Neural cell (in vitro differentiated cells): Measurements from ENCODE around the gene RALGPS1. TPM values are rescaled to one million over a fixed set of nuclear protein-coding genes. Genes with fewer than 3 reads are reported as not detected.

Source experiments
- H2AFZ ChIP-seq: fragments of 200-600, 300-800 bp; sonication (generic), shearing (Covaris generic); 2 replicates; pipeline ENCODE4 v1.6.0; 2014; ENCODE audit warnings: low read depth, mild to moderate bottlenecking, antibody characterized with exemption, low read length, moderate library complexity
- H3F3A ChIP-seq: fragments of 200-600 bp; shearing (Covaris generic); 2 replicates; pipeline ENCODE4 v1.6.1; 2016; ENCODE audit warnings: mild to moderate bottlenecking, moderate library complexity, mixed read lengths, antibody characterized with exemption, low read length; ENCODE audit not compliant: insufficient read depth, poor library complexity, severe bottlenecking
- H3K27ac ChIP-seq: fragments of 200-600, 300-800 bp; sonication (generic), shearing (Covaris generic); 2 replicates; pipeline ENCODE4 v1.5.1; 2014; ENCODE audit warnings: mild to moderate bottlenecking, low read length, moderate library complexity
- H3K27me3 ChIP-seq: fragments of 300-800, 200-600 bp; sonication (generic), shearing (Covaris generic); 2 replicates; pipeline ENCODE4 v1.6.0; 2014; ENCODE audit warnings: mild to moderate bottlenecking, low read depth, low read length, moderate library complexity; ENCODE audit not compliant: insufficient read depth
- H3K36me3 ChIP-seq: fragments of 300-800, 200-600 bp; sonication (generic), shearing (Covaris generic); 2 replicates; pipeline ENCODE4 v1.5.1; 2014; ENCODE audit warnings: mild to moderate bottlenecking, antibody characterized with exemption, low read length, moderate library complexity; ENCODE audit not compliant: insufficient read depth
- H3K4me2 ChIP-seq: fragments of 300-800, 200-600 bp; sonication (generic), shearing (Covaris generic); 2 replicates; pipeline ENCODE4 v1.6.0; 2014; ENCODE audit warnings: mild to moderate bottlenecking, low read length
- H3K4me3 ChIP-seq: fragments of 300-800, 200-600 bp; sonication (generic), shearing (Covaris generic); 2 replicates; pipeline ENCODE4 v1.5.1; 2014; ENCODE audit warnings: mild to moderate bottlenecking, low read length, moderate library complexity
- H3K79me2 ChIP-seq: fragments of 200-600 bp; shearing (Covaris generic); replicated peaks from 2 replicates; pipeline ENCODE4 v1.6.0; 2014; ENCODE audit warnings: mild to moderate bottlenecking, low read length, moderate library complexity; ENCODE audit not compliant: insufficient read depth
- H3K9ac ChIP-seq: fragments of 300-800, 200-600 bp; sonication (generic), shearing (Covaris generic); 2 replicates; pipeline ENCODE4 v1.6.1; 2016; ENCODE audit warnings: mild to moderate bottlenecking, low read length, mixed read lengths
- H3K9me2 ChIP-seq: fragments of 200-600 bp; shearing (Covaris generic); 2 replicates; pipeline ENCODE4 v1.6.1; 2016; ENCODE audit warnings: mild to moderate bottlenecking, low read length, mixed read lengths; ENCODE audit not compliant: insufficient read depth
- H3K9me3 ChIP-seq: fragments of 200-600, 300-800 bp; sonication (generic), shearing (Covaris generic); 2 replicates; pipeline ENCODE4 v1.6.1; 2016; ENCODE audit warnings: mild to moderate bottlenecking, mixed run types, low read length, moderate library complexity, mixed read lengths
- H4K20me1 ChIP-seq: fragments of 200-600 bp; shearing (Covaris generic); 2 replicates; pipeline ENCODE4 v1.6.1; 2016; ENCODE audit warnings: mild to moderate bottlenecking, mixed run types; ENCODE audit not compliant: insufficient read depth
- EP300 ChIP-seq: fragments of 450-650 bp; conservative IDR thresholded peaks from 2 replicates; pipeline ENCODE4 v1.6.1; 2014; ENCODE audit warnings: antibody characterized with exemption, mild to moderate bottlenecking, moderate library complexity; ENCODE audit not compliant: poor library complexity, severe bottlenecking
- EZH2 ChIP-seq: fragments of 200-600, 300-800 bp; shearing (Covaris generic), sonication (generic); IDR thresholded peaks from 2 replicates; pipeline ENCODE4 v1.6.1; 2014; ENCODE audit warnings: antibody characterized with exemption, low read length, borderline replicate concordance, mild to moderate bottlenecking; ENCODE audit not compliant: insufficient read depth, poor library complexity, severe bottlenecking
- MXI1 ChIP-seq: fragments of 450-650 bp; conservative IDR thresholded peaks from 2 replicates; pipeline ENCODE4 v1.6.1; 2014; ENCODE audit warnings: antibody characterized with exemption, mild to moderate bottlenecking; ENCODE audit not compliant: poor library complexity, severe bottlenecking
- POLR2AphosphoS5 ChIP-seq: IDR thresholded peaks from 2 replicates; pipeline ENCODE4 v1.6.1; 2012
- RAD21 ChIP-seq: fragments of 450-650 bp; conservative IDR thresholded peaks from 2 replicates; pipeline ENCODE4 v1.6.1; 2014; ENCODE audit warnings: antibody characterized with exemption, mild to moderate bottlenecking, moderate library complexity
- SMC3 ChIP-seq: fragments of 450-650 bp; conservative IDR thresholded peaks from 2 replicates; pipeline ENCODE4 v1.6.1; 2014; ENCODE audit warnings: antibody characterized with exemption, mild to moderate bottlenecking, moderate library complexity; ENCODE audit not compliant: poor library complexity
- TAF1 ChIP-seq: IDR thresholded peaks from 2 replicates; pipeline ENCODE4 v1.6.1; 2012; ENCODE audit warnings: low read depth
- polyA plus RNA-seq: library from polyadenylated mRNA; depleted of rRNA; stranded (reverse); fragments of >200 nt; gene quantifications from 2 replicates; pipeline ENCODE4 v1.2.3, GENCODE V29; 2014
- TF ChIP-seq, protein P1 (sequence below): fragments of 450-650 bp; IDR thresholded peaks from 2 replicates; pipeline ENCODE4 v1.5.1; 2014; ENCODE audit warnings: antibody characterized with exemption, mild to moderate bottlenecking, moderate library complexity; ENCODE audit not compliant: poor library complexity, severe bottlenecking
- TF ChIP-seq, protein P2 (sequence below): IDR thresholded peaks from 2 replicates; pipeline ENCODE4 v1.6.1; 2012; ENCODE audit warnings: borderline replicate concordance

Gene RALGPS1
- polyA plus RNA-seq, 1 donor from 2014 or later, result 37.1 TPM

DNA sequence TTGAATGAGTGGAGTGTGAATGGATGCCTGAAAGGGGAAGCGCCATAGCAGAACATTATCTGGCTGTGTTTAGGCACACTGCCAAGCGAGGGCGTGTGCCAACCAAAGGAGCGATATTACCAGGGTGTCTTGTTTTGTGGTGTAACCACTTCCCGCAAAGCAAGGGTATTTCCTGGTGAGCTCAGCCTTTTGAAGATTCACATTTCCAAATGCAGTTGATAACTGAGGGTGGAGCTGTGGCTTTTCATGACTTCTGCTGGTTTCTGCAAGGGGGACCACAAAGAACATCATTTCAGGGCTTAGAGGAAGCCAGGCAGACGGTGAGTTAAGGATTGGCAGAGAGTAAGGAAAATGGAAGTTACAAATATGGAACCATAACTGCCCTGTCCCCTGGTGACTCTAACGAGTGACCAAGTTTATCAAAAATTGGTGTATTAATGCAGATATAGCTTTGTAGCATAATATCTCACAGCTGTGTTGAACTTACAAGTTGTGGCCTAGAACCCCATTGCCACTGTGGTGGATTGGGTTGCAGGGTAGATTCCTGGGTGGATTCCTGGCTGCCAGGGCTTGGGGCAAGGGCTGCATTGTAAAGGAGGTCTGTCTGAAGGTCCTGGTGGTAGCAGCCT lies 71.4 kb downstream of the RALGPS1 start:
- Histone ChIP-seq H3K27ac (no peak overlapping the region), H3K9me3 (no peaks in the 10 kb centered on the region), H2AFZ (no peak overlapping the region), H3K9ac (no peak overlapping the region), H3K79me2 (no peaks in the 10 kb centered on the region), H3K9me2 (no peaks in the 10 kb centered on the region), H3K4me3 (no peak overlapping the region), H3K27me3 (no peaks in the 10 kb centered on the region), H3F3A (no peaks in the 10 kb centered on the region), H3K4me2 (no peak overlapping the region), H4K20me1 (no peaks in the 10 kb centered on the region), H3K36me3 (peaks cover 6% of the 10 kb centered on the region)
- TF ChIP-seq, protein P1, sequence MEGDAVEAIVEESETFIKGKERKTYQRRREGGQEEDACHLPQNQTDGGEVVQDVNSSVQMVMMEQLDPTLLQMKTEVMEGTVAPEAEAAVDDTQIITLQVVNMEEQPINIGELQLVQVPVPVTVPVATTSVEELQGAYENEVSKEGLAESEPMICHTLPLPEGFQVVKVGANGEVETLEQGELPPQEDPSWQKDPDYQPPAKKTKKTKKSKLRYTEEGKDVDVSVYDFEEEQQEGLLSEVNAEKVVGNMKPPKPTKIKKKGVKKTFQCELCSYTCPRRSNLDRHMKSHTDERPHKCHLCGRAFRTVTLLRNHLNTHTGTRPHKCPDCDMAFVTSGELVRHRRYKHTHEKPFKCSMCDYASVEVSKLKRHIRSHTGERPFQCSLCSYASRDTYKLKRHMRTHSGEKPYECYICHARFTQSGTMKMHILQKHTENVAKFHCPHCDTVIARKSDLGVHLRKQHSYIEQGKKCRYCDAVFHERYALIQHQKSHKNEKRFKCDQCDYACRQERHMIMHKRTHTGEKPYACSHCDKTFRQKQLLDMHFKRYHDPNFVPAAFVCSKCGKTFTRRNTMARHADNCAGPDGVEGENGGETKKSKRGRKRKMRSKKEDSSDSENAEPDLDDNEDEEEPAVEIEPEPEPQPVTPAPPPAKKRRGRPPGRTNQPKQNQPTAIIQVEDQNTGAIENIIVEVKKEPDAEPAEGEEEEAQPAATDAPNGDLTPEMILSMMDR, result no peak
- no peak for TF ChIP-seq EP300
- no peak for TF ChIP-seq TAF1
- no peak for TF ChIP-seq EZH2
- no peak for TF ChIP-seq POLR2AphosphoS5
- no peak for TF ChIP-seq SMC3
- no peak for TF ChIP-seq MXI1
- TF ChIP-seq, protein P2, sequence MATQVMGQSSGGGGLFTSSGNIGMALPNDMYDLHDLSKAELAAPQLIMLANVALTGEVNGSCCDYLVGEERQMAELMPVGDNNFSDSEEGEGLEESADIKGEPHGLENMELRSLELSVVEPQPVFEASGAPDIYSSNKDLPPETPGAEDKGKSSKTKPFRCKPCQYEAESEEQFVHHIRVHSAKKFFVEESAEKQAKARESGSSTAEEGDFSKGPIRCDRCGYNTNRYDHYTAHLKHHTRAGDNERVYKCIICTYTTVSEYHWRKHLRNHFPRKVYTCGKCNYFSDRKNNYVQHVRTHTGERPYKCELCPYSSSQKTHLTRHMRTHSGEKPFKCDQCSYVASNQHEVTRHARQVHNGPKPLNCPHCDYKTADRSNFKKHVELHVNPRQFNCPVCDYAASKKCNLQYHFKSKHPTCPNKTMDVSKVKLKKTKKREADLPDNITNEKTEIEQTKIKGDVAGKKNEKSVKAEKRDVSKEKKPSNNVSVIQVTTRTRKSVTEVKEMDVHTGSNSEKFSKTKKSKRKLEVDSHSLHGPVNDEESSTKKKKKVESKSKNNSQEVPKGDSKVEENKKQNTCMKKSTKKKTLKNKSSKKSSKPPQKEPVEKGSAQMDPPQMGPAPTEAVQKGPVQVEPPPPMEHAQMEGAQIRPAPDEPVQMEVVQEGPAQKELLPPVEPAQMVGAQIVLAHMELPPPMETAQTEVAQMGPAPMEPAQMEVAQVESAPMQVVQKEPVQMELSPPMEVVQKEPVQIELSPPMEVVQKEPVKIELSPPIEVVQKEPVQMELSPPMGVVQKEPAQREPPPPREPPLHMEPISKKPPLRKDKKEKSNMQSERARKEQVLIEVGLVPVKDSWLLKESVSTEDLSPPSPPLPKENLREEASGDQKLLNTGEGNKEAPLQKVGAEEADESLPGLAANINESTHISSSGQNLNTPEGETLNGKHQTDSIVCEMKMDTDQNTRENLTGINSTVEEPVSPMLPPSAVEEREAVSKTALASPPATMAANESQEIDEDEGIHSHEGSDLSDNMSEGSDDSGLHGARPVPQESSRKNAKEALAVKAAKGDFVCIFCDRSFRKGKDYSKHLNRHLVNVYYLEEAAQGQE, result no peak

DNA sequence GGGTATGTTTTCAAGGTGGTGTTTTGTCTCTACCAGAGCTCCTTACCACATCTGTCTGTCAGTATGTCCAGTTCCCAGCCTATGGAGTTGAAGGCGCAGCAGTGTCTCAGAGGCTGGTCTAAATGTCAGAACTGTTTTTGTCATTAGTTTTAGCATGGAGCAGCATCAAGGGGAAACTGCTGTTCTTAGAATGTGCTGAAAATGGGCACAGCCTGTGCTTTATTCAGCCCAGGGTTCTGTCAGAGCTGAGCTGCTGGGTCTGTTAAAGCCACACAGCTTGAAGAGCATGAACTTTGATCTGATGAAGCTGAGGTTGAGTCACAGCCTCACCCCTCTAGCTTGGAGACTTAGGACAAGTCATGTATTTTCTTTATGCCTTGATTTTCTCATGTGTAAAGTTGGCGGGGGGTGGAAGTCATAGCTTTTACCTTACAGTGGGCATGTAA lies 71.9 kb downstream of the RALGPS1 start:
- TF ChIP-seq, protein P1, result no peak
- TF ChIP-seq RAD21 (no peak), MXI1 (no peak), SMC3 (no peak), TAF1 (no peak), EZH2 (no peak), POLR2AphosphoS5 (no peak), EP300 (no peak)
- TF ChIP-seq, protein P2, result no peak
- Histone ChIP-seq H3K9me2 (no peaks in the 10 kb centered on the region), H3K4me2 (no peak overlapping the region), H3K9ac (no peak overlapping the region), H3K27me3 (no peaks in the 10 kb centered on the region), H3F3A (no peaks in the 10 kb centered on the region), H2AFZ (no peak overlapping the region), H3K9me3 (no peaks in the 10 kb centered on the region), H4K20me1 (no peaks in the 10 kb centered on the region), H3K4me3 (no peak overlapping the region), H3K36me3 (peaks cover 6% of the 10 kb centered on the region), H3K27ac (no peak overlapping the region), H3K79me2 (no peaks in the 10 kb centered on the region)
